LoVo (cell line): ENCODE measurements around the gene BAX.
A peak's percentile ranks its signal among the peaks of the same experiment; 100 is the strongest.

Experiments used
- DNase-seq: peaks from one replicate; pipeline ENCODE4 v3.0.0-alpha.2; 2016; ENCODE audit warnings: low spot score

Gene BAX

GRCh38 chr19:48987323-48987722 is 32.6 kb downstream of the BAX start:
- no peak for DNase-seq

- no peak for DNase-seq
Measured at GRCh38 chr19:48988286-48988685, 33.6 kb downstream of the BAX start.

- DNase-seq: no peak
Measured at GRCh38 chr19:48988860-48989259, 34.2 kb downstream of the BAX start.

GRCh38 chr19:48989701-48990291 is 35.1 kb downstream of the BAX start:
- DNase-seq: no peak

- no peak for DNase-seq
Measured at GRCh38 chr19:48990400-48990799, 35.7 kb downstream of the BAX start.

GRCh38 chr19:48991011-48991609 is 36.4 kb downstream of the BAX start:
- no peak for DNase-seq

- DNase-seq: peak; percentile 68
Measured at GRCh38 chr19:48991873-48992580, 37.4 kb downstream of the BAX start.

- DNase-seq: no peak
Measured at GRCh38 chr19:48992581-48993174, 38.0 kb downstream of the BAX start.

- DNase-seq: peak; percentile 99
Measured at GRCh38 chr19:48993175-48994034, 38.7 kb downstream of the BAX start, which contains the start of the genes GYS1 and RUVBL2. Gene GYS1, minus strand, starts transcription at chr19:48993309. Its CDS starts 197 bp downstream, at chr19:48993112. Gene RUVBL2, plus strand, starts transcription at chr19:48993887. Its CDS starts 25 bp downstream, at chr19:48993912.

- DNase-seq: no peak
Measured at GRCh38 chr19:48994035-48994386, 39.3 kb downstream of the BAX start.

GRCh38 chr19:48997972-48998371 is 43.3 kb downstream of the BAX start:
- peak; percentile 14 for DNase-seq

GRCh38 chr19:48999481-49000325 is 45.0 kb downstream of the BAX start:
- DNase-seq: peak; percentile 29

GRCh38 chr19:49004133-49004532 is 49.5 kb downstream of the BAX start:
- no peak for DNase-seq

- DNase-seq: no peak
Measured at GRCh38 chr19:49004964-49005614, 50.4 kb downstream of the BAX start.

- DNase-seq: no peak
Measured at GRCh38 chr19:49006905-49007304, 52.2 kb downstream of the BAX start.

GRCh38 chr19:49009828-49010227 is 55.2 kb downstream of the BAX start:
- DNase-seq: no peak

- DNase-seq: no peak
Measured at GRCh38 chr19:49010453-49010852, 55.8 kb downstream of the BAX start.

- DNase-seq: no peak
Measured at GRCh38 chr19:49011194-49011593, 56.5 kb downstream of the BAX start.
